NAMALWA (cell line): ENCODE results near the gene PABPC1L.
A peak's percentile ranks its signal among the peaks of the same experiment; 100 is the strongest.

Experiments
- DNase-seq: peaks from one replicate; pipeline ENCODE4 v3.0.0-alpha.2; 2015; ENCODE audit warnings: low spot score

PABPC1L gene

DNA sequence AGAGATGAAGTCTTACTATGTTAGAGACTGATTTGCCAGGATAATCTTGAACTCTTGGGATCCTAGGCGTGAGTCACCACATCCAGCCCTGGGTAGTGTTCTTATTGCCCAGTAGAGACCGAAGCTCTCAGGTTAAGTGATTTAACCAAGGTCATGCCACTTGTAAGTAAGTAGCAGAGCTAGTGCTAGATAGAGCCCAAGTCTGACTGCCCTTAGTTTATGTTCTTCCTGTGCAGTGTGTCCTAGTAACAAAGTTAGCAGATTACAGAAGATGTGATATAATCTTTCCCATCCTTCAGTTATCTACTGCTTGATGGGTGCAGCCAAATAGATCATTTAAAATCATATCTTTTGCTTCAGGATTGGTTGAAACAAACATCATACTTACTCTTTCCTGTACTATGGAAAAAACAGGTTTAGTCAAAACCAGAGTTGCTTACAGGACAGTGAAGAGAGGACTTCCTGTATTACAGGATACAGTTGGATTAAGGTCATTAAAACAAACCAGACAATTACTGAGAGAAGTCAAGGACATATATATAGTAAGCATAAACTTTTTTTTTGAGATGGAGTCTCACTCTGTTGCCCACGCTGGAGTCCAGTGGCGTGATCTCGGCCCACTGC lies 9.5 kb upstream of the PABPC1L start:
- no peak for DNase-seq

- no peak for DNase-seq
Observed at GRCh38 chr20:44901974-44902373, 7.9 kb upstream of the PABPC1L start.

- DNase-seq: no peak
Observed at GRCh38 chr20:44904377-44904776, 5.5 kb upstream of the PABPC1L start.

DNA sequence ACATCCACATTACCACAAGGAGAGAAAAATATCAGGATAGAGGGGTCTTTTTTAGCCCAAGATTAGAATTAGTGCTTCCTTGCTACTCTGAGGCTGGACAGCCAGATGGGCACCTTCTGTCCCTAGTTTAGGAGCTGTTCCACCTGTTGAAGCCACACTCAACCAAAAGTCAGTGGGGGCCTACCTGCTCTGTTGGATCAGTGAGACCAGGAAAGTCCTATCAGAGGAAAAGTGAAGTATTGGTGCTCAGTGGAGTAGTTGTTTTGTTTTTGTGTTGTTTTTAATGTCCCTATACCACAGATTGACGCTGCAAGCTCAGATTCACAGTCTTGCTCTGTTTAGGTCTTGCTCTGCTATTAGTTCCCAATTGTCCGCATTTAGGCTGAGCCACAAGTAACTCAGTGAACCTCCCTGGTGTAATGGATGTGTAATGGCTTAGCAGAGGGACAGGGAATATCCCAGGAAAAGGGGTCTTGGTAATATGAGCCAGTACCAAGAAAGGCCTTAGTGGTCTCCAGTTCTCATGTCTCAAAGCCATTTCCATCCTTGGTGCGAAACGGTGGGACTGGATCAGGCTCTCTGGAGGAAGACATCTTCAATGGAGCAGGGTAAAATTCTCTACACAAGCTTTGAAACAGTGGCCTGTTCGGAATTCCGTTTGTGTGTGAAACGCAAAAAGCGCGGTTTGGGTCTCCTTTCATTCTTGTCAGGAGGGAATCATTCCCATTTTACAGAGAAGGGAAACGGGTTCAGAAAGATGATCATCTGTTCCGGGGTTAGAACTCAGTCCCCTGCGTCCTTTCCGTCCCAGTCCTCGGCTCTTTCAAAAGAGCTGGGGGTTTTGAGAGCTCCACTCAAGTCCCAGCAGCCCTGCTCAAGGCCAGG lies 631 bp upstream of the PABPC1L start:
- peak; percentile 25 for DNase-seq

DNA sequence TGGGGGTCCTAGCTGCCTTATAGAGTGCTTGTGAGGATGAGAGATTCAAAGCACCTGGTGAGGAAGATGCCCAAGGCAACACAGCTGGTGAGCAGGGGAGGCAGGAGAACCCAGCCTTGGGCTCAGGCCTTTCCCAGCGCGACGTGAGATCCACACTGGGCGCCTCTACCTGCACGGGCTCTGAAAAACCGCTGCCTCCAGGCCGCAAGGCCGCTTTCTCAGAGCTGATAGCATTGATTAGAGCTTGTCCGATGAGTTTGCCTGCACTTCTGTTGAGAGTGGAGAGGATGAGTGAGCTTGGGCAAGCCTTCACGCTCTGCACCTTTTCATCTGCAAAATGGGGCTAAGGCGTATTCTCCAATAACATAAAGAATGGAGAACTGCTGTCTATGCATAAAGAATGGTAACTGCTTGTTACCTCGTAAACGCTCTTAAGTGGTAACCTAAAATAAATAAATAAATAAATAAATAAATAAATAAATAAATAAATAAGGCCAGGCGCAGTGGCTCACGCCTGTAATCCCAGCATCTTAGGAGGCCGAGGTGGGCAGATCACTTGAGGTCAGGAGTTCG lies 916 bp downstream of the PABPC1L start:
- DNase-seq: peak; percentile 26

- peak; percentile 67 for DNase-seq
Observed at GRCh38 chr20:44911264-44911921, 1.5 kb downstream of the PABPC1L start.

GRCh38 chr20:44912189-44912588 lies 2.3 kb downstream of the PABPC1L start:
- no peak for DNase-seq

DNA sequence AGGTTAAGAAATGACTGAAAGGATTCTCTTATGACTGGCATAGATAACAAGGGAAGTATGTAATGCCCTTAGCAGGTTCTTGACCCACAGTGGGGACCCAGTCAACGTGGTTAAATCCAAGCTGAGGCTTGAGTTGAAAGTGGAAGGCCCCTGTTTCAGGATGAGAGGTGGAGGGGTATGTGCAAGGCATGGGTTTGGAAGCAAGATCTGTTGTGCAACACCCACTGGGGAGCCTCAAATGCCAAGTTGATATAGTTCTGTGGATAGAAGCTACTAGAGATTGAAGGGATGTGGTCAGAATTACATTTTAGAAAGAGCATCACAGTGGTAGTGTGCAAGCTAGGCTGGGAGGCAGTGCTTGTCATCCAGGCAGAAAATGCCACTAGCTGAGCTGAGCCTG lies 5.1 kb downstream of the PABPC1L start:
- DNase-seq: no peak

DNA sequence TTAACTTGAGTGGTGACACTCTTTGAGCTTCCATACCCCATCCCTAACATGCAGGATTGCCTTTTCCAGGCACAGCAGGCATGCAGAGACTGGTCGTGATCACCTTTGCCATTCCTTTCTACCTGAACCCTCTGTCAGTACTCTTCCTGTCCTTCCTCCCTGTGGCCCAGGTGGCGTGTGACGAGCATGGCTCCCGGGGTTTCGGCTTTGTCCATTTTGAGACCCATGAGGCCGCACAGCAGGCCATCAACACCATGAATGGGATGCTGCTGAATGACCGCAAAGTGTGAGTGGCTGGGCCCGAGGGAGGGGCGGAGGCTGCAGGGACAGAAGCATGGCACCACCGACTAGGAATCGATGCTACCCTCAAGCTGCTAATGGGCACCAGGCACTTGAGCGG lies 6.7 kb downstream of the PABPC1L start:
- no peak for DNase-seq

DNA sequence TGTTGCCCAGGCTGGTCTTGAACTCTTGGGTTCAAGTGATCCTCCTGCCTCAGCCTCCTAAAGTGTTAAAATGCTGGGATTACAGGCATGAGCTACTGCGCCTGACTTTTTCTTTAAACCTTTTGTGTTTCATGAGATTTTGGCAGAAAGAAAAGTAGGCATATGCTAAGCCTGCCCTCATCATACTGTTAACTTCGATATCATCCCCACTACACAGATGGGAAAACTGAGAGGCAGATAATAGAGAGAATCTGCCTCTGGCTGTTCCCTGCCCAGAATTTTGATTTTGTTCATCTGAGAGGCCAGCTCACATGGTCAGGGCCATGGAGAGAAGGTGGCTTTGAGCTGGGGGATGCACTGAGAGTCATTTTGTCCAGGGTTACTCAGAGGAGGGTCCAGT lies 7.5 kb downstream of the PABPC1L start:
- no peak for DNase-seq

- no peak for DNase-seq
Observed at GRCh38 chr20:44918342-44918741, 8.5 kb downstream of the PABPC1L start.

DNA sequence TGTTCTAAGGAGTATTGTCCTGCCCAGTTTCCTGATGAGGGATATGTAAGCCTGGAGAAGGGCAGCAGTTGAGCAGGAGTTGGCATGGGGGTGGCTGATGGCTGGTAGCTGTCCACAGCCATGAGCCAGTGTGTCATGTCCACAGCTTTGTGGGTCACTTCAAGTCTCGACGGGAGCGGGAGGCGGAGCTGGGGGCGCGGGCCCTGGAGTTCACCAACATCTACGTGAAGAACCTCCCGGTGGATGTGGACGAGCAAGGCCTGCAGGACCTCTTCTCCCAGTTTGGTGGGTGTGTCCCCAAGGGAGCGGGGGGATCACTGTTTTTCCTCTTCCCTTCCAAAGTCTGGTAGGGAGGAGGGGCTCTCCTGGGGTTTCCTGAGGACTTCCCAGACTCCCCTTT lies 8.9 kb downstream of the PABPC1L start:
- DNase-seq: no peak

DNA sequence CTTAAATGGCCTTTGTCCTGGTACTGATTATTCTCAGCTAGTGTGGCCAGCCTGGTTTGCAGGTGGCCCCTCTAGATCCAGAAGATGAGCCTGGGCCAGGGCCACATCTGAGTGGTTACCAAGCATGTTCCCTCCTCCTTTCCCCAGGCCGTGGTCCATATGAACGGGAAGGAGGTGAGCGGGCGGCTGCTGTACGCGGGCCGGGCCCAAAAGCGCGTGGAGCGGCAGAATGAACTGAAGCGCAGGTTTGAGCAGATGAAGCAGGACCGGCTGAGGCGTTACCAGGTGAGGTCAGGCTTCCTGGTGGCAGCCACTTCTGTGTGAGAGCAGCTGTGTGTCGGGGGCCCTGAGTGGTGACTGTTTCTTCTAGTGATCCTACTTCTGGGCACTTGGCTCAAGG lies 11.6 kb downstream of the PABPC1L start:
- DNase-seq: no peak

DNA sequence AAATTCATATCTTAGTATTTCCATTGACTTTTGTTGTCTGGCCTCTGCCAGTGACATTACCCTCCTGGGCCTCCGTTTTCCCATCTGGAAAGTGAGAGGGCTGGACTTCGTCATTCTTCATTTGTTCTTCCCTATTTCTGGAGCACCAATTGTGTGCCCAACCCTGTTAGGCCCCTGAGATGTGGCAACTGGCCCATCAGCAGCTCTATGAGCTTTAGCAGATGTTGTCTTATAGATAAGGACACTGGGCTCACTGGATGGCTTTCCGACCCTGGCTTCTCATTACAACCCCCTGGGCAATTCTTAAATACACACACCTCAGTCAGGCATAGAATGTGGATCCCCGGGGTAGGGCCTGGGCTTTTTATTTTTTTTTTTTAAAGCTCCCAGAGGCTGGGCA lies 14.7 kb downstream of the PABPC1L start:
- DNase-seq: no peak

GRCh38 chr20:44928595-44928994 lies 18.7 kb downstream of the PABPC1L start:
- no peak for DNase-seq

GRCh38 chr20:44930517-44931168 lies 20.8 kb downstream of the PABPC1L start:
- no peak for DNase-seq

DNA sequence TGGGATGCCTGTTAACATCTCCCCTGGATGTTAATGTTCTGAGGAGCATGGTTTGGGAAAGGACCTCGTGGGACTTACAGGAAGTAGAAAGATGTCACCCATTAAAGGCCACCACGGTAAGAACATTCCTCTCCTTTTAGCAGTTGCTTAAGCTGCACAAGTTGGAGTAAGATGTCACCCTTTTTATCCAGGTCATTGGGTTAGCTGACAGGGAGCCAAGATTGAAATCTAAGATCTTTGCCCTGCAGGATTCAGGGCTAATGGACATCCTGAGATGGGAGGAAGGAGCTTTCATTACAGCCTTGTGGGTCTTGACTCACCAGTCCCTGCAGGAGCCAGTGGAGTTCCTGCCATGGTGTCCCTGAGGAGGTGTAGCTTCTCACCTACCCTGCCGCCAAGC lies 22.1 kb downstream of the PABPC1L start:
- no peak for DNase-seq

- no peak for DNase-seq
Observed at GRCh38 chr20:44932916-44933315, 23.1 kb downstream of the PABPC1L start.

GRCh38 chr20:44936510-44936909 lies 26.6 kb downstream of the PABPC1L start:
- no peak for DNase-seq

DNA sequence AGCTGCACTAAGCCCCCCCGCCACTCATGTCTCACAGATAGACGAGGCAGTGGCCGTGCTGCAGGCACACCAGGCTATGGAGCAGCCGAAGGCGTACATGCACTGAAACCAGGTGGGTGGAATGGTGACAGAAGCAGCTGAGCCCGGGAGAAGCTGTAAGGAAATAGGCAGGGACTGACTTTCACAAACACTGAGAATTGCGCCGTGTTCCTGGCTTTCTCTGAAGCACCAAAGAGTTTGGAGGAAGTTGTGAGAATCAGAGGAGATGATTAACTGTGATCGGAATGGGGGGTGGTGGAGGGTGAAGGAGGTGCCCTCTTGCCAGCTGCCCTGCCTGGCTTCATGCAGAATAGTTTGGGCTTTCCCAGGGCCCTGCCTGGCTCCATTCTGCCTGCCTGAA lies 28.8 kb downstream of the PABPC1L start:
- DNase-seq: no peak

GRCh38 chr20:44941120-44941691 lies 31.3 kb downstream of the PABPC1L start:
- DNase-seq: no peak
